Testis (tissue), 2 donors: ENCODE measurements around the gene GAB4.

Source experiments
- CTCF ChIP-seq, 3 experiments: fragments of 450-650 bp in 2 of 3; fragments of 200-600 bp in 1 of 3; sonication (generic) in 1 of 3; IDR thresholded peaks; one replicate each; pipeline ENCODE4 v1.5.1; 2016 to 2019; ENCODE audit warnings: antibody characterized with exemption in 3 of 3, mild to moderate bottlenecking in 2 of 3, moderate library complexity in 1 of 3
- POLR2A ChIP-seq: fragments of 450-650 bp; IDR thresholded peaks from one replicate; pipeline ENCODE4 v1.6.1; 2017; ENCODE audit warnings: antibody characterized with exemption, mild to moderate bottlenecking, moderate library complexity

- TF ChIP-seq CTCF (IDR thresholded peaks at IDR 0.05) (no peak), POLR2A (no peak)
Observed at GRCh38 chr22:16956290-16956689, 51.7 kb downstream of the GAB4 start.
